Brain pericyte (primary cell): ENCODE data around the gene EFCAB12.
"Not testable (repeated sequence)": the region's sequence is repeated elsewhere in the genome, so short reads cannot be mapped to it uniquely, and the experiment has no call there.

Experiments used
- DNase-seq: peaks from one replicate; pipeline ENCODE4 v3.0.0-alpha.2; 2012; ENCODE audit warnings: low read depth, low spot score

The EFCAB12 gene

DNA sequence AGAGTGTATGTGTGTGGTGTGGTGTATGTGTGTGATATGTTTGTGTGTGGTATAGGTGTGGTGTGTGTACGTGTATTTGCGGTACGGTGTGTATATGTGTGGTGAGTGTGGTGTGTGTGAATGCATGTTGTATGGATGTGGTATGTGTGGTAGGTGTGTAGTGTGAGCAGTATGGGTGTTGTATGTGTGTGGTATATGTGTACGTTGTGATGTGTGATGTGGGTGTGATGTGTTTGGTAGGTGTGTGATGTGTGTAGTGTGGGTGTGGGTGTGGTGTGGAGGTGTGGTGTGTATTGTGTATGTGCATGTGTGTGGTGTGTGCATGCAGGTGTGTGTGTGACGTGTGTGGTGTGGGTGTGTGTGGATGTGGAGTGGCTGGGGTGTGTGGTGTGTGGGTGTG, 58.7 kb downstream of the EFCAB12 start:
- no peak for DNase-seq

DNA sequence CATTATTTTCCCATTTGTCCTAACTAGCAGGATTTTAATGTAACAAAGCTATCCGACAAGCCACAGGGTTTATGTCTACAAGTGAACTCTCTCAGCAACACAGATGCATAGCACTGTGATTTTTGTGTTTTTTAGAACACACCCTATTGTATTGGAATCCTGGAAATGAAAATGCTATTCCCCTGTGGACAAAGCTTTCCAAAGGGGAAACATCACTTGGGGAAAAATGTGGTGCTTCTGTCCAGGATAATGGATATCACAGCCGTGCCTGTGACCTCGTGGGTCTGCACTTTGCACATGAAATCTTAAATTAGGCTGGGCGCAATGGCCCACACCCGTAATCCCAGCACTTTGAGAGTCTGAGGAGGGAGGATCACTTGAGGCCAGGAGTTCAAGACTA, 60.6 kb downstream of the EFCAB12 start:
- DNase-seq = no peak

DNA sequence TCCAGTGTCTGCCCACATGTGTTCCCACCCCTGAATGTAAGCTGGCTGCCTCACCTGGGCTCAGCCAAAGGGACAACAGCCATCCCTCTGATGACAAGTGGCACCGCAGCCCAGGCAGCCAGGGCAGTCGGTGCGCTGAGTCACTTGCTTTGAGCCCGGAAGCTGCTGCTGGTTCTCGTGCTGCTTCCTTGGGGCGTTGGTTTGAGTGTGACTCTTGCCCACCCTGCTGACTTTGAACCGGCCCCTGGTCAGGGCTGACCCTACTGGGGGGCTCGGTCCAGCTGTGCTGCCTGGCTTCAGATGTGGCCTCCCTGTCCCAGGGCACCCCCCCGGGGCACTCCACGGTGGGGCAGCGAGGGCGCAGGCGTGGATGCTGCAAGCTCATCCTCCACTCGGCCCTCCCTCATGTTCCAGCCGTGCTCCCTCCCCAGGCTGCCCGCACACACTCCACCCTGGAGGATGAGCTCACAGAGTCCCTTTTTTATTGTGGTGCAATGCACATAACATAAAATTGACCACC, 62.1 kb downstream of the EFCAB12 start:
- DNase-seq = no peak

DNA sequence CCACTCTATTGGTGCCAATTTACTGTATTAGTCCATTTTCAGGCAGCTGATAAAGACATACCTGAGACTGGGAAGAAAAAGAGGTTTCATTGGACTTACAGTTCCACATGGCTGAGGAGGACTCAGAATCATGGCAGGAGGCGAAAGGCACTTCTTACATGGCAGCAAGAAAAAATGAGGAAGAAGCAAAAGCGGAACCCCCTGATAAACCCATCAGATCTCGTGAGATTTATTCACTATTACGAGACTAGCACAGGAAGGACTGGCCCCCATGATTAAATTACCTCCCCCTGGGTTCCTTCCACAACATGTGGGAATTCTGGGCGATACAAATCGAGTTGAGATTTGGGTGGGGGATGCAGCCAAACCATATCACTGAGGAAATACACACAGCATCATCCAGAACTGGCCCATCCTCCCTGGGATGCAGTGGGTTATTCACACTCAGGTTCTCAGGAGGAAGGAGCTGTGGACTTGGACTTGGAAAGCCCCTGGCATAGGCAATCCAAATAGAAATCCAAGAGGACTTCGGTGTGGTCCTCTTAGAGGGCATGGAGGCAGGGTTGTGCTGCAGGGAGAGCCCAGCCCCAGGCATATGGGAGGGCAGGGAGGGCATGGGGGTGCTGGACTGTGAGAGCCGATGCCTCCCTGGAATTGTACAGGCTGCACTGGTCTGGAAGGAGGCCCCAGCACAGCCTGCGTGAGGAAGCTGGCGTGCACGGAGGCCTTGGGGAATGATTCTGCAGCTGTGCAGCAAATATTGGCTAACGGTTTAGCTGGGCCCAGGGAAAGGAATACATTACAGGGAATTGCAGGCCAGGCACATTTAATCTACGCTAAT, 62.9 kb downstream of the EFCAB12 start:
- DNase-seq = no peak

DNA sequence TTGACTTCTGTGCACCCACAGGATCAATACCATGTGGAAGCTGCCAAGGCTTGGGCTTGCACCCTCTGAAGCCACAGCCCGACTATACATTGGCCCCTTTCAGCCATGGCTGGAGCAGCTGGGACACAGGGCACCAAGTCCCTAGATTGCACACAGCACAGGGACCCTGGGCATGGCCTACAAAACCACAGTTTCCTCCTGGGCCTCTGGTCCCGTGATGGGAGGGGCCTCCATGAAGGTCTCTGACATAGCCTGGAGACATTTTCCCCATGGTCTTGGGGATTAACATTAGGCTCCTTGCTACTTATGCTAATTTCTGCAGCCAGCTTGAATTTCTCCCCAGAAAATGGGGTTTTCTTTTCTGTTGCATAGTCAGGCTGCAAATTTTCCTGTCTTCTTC, 63.6 kb downstream of the EFCAB12 start:
- DNase-seq = not testable (repeated sequence)

DNA sequence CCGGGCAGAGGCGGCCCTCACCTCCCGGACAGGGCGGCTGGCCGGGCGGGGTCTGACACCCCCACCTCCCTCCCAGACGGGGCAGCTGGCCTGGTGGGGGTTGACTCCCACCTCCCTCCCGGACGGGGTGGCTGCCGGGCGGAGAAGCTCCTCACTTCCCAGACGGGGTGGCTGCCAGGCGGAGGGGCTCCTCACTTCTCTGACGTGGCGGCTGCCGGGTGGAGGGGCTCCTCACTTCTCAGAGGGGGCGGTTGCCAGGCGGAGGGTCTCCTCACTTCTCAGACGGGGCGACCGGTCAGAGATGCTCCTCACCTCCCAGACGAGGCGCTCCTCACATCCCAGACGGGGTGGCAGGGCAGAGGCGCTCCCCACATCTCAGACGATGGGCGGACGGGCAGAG, 65.1 kb downstream of the EFCAB12 start:
- not testable (repeated sequence) for DNase-seq

DNA sequence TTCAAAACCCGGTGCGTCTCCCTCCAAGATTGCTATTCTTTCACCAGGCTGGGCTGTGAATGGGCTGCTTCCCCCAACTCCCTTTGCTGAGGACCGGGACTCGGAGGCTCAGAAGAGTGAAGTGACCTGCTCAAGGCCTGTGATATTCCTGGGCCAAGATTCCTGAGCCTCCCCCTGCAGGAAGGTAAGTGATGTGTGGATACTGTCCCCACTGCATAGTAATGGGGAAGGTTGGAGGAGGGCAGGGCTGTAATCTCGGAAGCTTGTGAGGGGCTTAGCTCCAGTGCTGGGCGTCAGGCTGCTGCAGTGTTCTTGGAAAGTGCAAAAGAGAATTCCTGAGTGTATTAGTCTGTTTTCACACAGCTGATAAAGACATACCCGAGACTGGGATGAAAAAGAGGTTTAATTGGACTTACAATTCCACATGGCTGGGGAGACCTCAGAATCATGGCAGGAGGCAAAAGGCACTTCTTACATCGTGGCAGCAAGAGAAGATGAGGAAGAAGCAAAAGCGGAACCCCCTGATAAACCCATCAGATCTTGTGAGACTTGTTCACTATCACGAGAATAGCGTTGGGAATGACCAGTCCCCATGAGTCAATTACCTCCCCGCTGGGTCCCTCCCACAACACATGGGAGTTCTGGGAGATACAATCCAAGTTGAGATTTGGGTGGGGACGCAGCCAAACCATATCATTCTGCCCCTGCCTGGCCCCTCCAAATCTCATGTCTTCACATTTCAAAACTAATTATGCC, 67.6 kb downstream of the EFCAB12 start:
- DNase-seq = no peak

DNA sequence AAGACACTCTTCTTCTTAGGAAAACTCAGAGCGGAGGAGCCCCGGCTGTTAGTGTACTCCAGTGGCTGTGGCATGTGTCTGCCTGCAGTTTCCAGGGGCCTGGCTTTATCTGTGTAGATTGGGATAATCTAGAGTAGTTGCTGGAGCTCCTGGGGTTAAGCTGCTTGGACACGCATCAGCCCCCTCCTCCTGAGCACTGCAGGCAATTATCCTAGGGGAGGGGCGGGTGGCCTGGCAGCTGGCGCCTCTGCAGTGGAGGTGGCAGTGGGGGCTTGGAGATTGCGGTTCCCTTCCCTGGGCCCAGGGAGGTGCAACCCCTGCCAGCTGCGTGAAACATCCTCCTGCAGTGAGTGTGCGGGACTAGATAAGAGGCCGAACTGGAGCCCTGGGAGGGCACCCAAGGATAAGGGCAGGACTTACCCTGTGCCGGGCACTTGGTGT, 68.2 kb downstream of the EFCAB12 start:
- DNase-seq = no peak

DNA sequence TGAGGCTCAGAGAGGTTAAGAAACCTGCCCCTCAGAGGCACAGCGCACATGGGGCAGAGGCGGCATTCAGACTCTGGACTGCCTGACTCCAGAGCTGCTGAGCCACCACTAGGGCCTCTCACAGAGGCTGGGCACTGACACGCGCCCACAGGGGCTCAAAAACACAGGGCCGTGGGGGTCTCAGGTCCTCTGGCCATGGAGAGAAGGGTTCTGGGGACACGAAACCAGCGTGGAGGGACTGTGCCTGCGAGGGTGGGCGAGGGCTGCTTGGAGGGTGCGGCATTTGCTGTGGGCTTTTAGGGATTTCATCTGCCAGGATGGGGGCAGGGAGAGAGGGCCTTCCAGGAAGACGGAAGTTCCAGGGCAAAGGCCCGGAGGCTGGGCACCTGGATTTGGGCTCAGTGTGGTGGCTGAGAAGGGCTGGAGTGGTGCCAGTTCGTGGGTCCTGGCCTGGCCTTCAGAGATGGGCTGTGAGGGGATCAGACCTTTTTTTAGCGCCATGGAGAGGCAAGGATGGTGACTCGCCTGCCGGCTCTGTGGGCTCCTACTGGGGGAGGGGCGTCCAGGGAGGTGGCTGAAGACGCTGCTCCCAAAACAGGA, 69.6 kb downstream of the EFCAB12 start:
- DNase-seq = no peak

DNA sequence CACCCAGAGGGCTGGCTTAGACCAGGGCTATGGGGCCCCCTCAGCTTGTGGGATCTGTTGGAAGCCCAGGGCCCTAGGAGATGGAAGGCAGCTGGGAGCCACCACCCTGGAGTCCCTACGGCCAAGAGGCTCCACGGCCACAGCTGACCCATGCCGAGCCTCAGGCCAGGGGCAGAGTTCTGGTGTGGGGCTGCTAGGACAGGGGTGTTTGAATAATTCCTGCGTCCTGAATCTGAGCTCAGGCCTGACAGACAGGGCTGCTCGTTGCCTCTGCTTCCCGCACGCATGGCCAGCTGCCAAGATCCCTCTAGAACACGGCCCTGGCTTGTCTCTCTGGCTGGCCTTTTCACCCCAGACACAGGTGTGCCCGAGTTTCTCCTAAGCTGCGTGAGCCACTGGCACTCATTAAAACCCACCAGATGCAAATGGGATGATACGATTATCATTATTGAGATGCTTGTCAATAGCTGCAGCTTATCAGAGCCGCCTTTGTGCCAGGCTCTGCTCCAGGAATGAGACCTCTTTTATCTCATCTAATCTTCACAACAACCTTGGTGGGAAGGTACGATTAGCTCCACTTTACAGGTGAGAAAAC, 70.2 kb downstream of the EFCAB12 start:
- DNase-seq = no peak

DNA sequence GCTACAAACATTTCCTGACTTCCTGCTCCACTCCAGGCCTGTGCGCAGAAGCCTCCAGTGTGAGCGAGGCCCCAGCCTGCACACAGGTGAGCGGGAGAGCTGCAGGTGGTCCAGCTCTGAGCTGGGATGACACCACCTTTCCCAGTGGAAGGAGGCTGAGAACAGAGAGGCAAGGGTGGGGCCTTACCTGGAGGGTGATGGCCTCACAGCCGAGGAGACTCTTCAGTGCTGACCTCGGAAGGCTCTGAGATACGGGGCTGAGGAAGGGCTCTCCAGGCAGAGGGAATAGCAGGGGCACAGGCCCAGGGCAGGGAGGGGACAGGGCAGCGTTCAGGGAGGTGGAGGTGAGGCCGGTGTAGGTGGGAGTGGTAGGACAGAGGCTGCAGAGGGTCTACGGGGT, 70.8 kb downstream of the EFCAB12 start:
- no peak for DNase-seq

DNA sequence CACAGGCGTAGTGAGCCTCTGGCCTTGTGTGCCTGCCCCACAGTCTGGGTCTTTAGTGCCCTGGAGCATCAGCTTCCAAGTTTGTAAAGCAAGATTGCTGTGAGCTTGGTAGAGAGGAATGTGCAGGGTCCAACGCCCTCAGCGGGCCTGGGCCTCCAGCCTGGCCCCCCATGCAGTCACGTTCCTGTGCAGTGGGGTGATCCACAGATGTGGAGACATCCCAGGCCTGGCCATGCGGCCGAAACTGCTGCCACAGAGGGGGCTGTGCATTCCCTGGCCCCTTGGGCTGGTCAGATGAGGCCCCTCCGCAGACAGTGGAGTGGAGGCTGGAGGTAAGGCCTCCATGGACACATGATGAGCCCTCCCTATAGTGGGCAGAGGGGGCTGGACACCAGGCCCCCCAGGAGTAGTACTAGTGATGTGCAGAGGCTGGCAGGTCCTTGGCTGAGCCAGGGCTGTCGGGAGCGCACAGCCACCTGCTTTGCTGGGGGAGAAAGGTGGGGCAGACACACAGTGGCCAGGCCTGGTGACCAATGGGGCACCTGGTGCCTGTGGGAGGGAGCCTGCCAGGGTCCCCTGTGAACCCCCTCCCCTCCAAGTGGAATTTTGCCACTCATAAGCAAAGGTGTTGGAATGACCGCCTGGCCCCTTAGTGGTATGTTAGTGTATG, 71.5 kb downstream of the EFCAB12 start:
- no peak for DNase-seq

DNA sequence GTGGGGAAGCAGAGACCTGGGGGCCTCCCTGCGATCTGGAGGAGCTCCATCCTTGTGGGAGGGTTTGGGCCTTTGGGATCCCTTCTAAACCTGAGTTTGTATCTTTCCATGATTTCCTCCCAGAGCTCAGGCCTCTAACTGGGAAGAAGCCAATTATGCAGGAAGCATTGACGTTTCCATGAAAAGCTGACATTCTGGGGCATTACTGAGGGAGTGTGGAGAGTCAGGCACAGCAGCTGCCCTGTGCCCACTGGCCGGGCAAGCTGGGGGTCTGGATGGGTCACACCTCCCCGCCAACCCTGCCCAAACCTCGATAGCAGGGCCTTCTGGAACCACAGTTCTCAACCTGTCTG, 74.9 kb downstream of the EFCAB12 start:
- DNase-seq = no peak

DNA sequence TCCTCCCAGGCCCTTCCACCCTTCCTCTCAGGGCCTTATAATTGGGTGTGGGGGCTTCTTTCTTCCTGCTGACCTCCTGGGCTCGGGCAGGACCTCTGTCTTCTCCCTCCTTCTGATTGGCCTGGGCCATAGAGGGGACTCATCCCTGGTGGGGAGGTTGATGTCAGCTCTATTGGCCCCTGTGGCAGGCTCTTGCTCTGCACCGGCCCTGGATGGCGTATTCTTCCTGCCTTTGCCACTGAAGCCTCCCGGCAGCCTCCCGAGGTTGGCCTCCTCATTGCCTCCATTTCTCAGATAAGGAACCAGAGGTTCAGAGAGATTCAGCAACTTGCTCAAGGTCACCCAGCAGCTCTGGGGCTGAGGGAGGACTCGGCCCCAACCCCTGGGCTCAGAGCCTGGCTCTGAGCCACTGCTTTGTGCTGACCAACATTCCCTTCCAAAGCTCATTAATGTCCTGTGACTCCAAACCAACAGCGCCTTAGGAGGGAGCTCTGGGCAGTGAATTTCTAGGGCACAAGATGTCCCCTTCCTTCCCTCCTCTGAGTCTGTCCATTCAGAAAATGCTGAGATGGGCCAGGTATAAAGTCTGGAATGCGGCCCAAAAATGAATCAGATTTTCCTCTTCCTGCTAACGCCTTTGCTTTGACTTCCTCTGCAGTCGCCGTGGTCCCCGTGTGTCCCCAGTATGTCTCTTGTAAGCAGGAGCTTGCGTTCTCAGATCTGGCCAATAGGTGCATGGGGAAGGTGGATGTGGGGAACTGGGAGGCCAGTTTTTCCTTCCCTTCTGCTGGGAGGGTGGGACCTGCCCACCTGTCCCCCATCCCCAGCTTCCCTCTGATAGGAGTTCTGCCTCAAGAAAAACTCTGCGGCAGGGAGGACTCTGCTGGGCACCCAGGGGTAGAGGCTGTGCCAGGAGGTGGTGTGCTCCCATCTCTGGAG, 75.5 kb downstream of the EFCAB12 start:
- no peak for DNase-seq

DNA sequence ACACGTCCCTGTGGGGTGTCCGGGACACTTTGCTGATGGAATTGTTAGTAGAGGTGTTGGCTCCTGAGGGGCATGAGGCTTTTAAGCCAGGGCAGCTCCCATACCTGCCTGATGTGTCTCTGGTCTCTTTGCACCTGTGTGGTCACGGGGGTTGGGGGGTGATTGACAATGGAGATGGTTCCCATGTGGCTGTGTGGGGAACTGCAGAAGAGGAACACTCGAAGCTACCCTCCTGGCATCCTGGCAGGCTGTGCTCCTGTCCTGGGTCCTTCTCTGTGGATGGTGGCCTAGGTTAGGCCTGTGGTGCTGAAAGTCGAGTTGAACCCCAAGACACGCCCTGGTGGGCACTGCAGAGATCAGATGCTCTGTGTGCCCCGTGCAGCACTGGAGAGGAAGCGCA, 76.4 kb downstream of the EFCAB12 start:
- DNase-seq = no peak
